ENCODE data around the gene SMTNL2.

Gene SMTNL2

DNA sequence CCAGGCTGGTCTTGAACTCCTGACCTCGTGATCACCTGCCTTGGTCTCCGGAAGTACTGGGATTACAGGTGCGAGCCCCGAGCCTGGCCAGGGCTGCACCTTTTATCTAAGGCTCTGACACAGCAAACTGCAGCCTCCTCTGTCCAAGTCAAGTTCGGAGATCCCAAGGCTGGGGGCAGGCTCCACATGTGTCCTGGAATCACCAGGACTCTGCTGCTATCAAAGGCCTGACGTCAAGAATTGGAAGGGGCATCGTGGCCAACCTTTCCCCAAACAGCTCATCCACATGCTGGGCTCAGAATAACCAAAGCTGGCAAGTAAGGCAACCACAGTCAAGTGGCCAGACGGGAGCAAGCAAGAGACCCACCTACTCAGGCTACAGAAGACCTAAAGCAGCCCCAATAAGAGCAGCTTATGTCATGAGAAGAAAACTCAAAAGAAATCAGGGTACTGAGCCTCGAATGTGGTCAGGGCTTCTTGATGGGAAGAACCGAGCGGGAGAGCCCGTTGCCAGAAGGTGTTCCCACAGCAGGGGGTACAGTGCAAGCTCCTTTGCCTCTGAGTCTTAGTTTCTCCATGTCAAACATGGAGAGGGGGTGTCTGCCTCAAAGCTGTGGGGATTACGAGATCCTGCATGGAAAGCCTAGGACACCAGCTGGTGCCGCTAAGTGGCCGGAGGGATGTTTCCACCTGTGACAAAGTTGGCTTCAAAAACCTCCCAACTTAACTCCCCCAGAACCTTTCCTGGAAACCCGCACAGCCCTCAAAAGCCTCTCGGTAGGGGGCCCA is 37.0 kb upstream of the SMTNL2 start:
- no peak for DNase-seq

DNA sequence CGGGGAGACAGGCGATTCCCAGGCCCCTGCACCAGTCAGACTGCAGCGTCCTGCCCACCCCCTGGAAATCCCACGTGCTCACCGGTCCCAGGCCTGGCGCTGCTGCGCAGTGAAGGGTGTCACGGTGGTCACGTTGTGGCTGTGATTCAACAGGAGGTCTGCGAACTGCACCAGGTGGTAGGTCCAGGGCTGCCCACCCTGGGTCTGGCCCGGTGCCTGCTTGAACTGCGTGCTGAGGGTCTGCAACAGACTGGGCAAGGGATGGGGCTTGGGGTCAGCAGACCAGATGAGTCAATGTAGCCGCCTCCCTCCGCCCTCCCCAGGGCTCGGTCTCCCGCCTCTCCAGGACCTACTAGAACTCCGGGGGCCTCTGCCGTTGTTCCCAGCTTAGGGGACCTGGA is 36.3 kb upstream of the SMTNL2 start:
- DNase-seq, result no peak

DNA sequence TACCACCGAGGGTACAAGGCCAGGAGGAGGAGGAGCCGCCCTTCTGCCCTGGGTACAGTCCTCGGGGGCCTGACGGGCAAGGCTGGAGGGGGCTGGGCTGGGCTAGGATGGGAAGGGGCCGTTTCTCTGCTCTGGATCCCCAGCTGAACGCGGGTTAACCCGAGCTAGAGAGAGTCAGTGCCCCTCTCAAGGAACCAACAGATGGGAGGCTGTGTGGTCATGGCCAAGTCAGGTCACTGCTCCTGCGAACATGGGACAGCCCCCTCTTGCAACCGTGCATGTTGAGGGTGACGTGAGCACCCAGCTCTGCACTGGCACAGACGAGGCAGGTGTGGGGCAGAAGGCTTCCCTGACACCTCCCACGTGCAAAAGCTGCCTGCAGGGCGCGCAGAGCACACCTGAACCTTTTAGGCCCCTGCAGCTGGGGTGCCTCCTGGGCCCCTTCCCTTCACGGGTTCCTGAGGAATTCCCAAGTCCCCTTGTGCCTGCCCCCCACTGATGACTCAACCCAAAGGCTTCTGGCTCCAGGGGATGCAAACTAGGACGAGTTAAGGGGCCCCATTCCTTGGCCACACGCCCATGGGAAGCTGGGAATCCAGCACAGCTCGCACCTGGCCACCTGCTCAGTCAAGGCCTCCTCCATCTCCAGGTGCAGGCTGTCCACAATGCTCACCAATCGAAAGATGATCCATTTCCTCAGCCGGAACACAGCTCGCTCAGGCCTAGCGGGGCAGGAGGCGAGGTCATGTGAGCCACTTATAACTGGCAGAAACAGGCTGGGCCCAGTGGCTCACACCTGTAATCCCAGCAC is 35.4 kb upstream of the SMTNL2 start:
- DNase-seq, result no peak

DNA sequence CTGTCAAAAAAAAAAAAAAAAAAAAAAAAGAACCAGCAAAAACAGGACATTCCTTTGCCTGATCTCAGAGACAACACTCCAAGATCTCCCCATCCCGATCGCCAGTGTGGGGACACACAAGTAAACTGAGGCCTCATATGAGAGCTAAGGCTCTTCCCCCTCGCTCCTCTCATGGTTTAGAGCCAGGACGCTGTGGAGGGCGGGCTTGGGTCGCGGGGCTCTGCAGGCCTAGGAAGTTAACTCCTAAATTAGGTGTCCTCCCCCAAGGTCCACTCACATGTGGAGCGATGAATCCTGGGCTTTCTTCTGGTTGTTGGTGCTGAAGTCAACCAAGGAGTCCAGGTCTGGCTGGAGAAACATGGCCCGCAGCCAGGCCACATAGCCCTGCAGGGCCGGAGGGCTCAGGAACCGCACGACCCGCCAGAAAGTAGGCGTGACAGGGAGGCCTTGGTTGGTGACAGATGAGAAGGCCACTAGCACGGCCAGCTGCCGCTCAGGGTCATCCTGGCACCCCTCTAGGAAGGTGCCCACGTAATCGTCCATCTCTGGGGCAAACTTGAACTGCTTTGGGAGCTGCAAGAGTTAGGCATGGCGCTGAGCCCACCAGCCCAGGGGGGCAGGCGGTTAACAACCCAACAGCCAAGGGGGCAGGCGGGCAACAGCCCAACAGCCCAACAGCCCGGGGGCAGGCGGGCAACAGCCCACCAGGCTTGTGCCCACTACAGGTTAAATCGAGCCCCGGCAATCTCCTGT is 34.4 kb upstream of the SMTNL2 start:
- no peak for DNase-seq

DNA sequence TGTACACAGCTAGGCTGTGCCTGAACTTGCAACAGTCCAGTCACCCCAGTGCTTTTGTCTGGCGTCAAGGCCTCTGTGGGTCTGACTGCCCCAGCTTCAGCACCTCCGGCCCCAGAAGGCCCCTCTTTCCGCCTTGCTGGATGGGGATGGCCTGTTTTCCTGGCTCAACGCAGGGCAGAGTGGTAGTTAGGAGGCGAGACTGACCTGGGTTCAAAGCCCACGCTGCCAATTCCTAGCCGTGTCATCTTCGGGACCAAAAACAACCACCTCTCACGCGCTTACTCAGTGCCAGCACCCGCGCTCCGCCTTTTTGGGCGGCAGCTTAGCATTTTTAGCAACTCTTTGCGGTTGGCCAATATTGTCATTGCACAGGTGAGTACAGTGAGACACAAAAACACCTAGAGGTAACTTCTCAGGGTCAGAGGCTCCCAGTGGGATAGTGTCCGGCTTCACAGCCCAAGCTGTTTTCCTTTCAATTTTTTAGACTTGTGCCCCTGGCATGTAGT is 33.7 kb upstream of the SMTNL2 start:
- no peak for DNase-seq

DNA sequence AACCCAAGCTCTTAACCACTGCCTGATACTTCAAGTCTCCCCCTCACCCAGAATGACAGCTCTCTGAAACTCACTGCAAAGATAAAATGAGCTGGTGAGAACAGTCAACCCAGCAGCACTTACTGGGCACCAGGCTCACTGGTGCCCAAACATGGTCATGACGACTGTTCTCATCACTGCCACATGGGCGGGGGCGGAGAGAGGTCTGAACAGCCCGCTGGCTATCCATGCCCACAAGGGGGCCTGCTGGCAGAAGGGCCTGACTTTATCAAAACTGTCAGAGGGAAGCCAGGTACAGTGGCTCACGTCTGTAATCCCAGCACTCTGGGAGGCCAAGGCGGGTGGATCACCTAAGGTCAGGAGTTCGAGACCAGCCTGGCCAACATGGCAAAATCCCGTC is 33.2 kb upstream of the SMTNL2 start:
- DNase-seq, result no peak

DNA sequence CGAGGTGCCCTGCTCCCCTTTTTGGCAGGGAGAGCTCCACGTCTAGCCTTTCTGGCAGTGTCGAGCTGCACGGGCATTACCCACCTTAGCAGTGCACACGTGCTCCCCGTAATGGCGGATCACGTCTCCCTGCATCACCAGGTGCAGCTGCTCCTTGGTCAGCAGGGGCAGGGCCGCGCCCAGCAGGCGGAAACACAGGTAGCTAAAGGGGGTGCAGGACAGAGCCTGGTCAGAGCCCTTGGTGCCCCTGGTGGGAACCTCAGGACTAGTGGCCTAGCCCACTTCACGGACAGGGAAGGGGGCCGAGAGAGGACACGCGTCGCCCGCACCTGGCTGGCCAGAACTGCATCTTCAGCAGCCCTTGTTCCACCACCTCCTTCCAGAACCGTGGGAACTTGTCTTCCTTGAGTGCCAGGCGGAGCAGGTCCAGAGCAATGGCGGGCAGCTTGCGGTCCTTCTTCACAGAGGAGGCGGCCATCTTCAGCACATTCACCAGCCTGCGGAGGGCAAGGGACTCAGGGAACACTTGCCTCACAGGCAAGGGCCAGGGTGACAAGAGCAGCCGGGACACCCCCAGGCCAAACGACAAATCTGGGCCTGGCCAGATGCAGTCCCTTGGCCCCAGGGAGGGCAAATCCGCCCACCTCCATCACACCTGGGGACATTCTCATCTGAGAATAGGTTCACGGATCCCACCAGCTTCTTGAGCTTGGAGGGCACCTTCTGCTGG is 32.4 kb upstream of the SMTNL2 start:
- DNase-seq, result no peak

DNA sequence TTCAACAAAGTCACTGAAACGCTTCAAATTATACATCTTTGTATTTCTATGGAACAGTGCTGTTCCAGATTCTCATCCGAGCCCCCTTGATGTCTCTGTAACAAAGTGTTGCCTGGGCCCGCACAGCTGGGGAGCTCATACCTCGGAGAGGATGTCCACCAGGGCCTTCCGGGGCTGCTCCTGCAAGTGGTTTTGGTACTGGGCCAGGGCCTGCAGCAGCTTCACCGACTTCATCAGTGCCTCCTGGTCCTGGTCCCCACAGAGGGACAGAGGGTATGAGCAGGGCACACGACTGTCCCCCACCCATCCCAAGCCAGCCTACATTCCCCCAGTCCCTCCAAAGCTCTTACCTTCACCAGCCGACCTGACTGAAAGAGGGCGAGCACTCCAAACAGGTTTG is 30.7 kb upstream of the SMTNL2 start:
- no peak for DNase-seq

DNA sequence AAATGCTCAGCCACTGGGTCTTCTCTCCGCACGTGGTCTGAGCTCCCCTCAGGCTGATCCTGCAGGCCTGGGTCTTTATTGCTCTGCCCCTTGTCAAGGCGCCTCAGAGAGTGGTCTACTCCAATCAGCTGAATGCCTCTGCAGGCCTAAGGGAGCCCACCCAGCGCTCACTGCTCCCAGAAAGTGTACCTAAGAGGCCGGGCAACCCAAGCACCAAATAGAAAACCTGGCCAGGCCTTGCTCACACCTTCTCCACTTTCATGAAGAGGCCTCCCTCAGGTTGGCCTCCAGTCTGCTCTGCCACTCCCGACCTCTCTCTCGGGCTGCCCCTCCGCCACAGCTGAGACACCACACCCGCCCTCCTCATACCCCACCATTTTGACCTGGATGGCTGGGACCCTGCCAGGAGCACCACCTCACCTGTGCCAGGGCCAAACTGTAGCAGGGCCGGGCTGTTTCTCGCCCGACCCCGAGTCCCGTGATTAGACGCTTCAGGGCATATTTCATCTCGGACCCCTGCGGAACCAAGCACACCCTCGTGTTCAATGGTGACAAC is 29.8 kb upstream of the SMTNL2 start:
- DNase-seq, result no peak

DNA sequence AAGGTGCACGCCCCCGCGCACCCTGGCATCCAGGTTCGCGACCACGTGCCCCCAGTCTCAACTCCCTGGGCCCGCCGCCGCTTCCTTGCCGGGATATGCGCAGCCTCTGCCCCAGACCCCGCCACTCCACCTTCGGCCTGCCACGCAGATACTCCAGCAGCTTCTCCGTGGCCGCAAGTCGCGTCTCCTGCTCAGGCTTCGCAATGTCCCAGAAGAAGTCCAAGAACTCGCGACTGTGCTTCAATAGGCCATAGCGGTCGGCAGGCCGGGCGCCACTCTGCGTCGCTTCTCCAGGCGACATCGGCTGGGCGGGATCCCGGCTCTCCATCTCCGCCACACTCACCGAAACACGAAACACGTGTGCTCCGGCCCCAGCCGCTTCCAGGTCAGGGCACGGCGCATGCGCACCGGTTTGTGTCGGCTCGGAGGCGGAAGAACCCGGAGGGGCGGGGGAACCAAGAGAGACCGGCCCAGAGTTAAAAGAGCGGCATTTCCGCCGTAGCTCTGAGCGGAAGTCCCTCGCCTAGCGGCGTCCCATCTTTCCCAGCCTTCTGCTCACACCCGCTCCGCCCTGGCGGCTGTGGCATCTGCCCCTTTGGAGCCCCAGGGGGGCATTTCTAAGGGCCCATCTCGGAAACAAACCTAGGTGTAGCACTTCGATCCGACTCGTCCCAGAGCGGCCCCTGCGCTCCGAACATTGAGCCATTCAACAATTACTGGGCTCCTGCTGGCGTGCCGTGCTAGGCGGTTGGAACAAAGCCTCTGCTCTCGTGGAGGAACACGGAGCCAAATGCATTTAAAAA is 29.1 kb upstream of the SMTNL2 start, which contains the start of gene MYBBP1A:
Gene MYBBP1A, minus strand, starts transcription at position 388 of the 803 bp plus-strand sequence. Its CDS starts 60 bp downstream, at position 328.
- DNase-seq, result peak; percentile 97

DNA sequence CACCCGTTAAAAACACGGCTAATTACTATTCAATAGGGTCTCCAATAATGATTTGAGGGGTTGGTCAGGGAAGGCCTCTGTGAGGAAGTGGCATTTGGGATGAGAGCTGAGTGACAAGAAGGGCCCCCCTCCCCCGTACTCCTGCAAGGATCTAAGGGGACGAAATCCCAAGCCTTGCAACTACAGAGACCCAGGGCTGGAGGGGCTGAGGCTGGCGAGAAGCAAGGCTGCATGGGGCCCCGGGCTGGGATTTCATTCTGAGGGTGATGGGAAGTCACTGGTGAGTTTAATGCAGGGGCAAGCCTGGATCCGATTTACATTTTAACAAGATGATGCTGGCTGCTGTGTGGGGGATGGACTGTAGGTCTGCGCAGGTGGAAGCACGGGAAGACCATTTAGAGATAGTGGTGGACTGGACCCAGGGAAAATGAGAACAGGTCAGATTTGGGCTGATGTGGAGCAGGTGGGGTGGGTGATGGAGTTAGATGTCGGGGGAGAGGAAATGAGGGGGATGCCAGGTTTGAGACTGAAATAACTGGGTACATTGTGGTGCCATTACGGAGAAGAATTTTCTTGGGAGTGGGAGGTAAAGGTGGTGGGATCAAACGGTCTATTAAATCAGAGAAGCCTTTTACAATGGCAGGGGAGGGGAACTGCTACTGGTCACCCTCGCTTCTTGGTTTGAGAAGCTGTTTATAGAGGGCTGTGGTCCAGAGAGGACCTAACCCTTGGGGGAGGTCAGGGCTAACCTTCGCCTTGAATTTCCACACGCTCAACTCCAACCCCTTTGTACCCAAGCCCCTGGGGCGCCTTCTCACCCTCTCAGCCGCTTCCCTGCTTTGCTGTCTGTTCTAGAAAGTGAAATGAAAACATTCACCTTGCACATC is 28.2 kb upstream of the SMTNL2 start:
- no peak for DNase-seq

DNA sequence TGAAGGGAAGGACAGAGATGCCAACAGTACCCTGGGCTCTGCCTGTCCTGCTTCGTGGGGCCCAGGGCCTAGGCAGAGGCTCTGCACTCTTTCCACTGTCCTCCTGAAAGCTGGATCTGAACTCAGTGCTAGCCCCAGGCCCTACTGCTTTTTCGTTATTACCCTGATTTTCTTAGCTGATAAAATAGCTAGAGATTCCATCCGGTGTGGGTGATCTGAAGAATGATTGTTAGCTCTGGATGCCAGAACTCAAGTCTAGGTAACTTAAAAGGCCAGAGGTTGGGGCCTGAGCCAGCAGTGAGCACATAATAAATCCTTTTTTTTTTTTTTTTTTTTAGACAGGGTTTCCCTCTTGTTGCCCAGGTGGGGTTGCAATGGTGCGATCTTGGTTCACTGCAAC is 27.3 kb upstream of the SMTNL2 start:
- no peak for DNase-seq

DNA sequence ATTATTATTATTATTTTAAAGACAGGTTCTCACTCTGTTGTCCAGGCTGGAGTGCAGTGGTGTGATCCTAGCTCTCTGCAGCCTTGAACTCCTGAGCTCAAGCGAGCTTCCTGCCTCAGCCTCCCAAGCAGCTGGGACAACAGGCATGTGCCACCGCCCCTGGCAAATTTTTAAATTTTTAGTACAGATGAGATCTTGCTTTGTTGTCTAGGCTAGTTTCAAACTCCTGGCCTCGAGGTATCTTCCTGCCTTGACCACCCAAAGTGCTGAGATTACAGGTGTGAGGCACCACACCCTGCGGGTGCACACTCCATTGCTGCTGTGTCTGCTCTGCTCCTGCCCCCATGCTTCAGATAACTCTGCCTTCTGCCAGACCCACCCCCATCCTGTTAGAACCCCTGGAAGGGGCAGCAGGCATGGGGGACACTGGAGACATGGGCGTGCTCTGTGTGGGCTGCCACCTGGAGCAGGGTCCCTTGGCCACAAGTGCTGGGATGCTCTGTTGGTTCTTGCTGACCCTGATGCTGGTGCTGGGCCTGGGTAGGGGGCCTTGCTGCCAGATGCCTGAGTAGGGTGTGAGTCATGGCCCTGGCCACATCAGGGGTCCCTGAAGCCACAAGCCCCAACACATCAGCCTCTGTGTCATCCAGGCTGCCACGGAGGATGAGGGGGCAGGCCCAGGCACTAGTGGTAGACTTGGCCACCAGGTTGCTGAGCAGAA is 26.5 kb upstream of the SMTNL2 start:
- no peak for DNase-seq

DNA sequence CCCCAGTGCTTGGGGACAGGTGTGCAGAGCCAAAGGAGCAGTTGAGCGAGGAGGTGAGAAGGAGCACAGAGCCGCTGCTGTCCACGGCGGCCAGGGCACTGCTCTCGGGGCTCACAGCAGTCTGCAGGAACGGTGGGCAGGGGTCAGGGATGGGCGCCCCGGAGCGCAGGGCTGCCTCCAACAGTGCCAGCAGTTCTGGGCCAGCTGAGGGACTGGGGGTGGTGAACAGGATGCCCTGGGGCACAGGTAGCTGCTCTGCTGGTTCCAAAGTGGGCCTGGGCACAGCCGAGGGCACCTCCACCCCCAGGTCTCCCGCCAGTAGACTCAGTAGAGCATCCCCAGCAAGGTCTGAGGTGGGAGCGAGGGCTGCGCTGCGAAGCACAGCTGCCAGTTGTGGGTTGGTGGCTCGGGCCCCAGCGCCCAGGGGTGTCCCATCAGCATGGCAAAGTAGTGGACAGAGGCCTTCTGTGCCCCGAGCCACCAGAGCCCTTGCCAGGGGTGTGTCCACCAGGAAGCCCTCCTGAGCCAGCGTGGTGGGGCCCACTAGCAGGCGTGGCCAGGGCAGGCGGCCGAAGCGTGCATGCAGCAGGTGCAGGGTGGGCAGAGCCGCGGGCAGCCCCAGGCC is 25.9 kb upstream of the SMTNL2 start:
- DNase-seq, result no peak

DNA sequence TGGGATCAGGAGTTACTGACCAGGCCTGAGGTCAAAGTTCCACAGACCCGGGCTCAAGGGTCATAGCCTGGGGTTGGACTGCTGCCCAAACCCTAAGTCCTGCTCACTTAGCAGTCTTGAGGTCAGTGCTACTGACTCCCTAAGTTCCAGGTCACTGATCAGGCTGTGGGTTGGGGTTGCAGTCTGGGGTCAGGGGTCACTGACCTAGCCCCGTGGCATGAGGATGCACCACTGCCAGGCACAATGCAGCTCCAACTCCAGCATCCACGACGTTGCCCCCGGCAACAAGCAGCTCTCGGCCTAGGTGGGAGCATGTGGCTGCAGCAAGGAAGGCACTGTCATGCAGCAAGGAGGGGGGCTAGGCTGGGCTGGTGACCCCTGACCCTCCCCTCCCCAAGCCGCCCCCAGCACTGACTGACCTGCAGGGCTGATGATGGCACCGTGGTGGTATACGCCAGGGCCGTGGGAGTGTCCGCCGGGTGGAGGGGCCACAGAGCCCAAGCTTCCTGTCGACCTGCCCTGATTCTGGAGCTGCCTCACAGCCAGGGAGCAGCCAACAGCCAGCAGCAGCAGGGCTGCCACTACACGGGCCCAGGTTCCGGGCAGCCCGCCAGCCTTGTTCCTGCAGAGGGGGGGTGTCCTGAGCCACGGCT is 25.1 kb upstream of the SMTNL2 start:
- no peak for DNase-seq

DNA sequence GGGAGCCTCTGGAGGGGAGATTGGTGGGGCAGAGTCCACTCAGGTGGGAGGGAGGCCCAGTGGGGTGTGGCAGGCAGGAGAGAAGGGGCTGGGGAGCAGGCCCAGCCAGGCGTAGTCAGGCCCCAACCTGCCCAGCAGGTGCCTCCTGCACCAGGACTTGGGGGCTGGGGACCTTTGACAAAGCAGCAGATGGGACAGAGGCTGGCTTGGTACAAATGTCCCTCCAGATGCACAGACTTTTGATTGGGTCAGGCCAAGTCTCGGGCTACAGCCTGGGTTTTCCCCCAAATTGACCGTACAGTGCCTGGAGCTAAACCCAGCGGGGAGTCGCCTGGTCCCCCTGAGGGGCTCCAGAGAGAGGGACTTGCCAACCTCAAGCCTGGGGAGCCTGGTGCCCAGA is 24.4 kb upstream of the SMTNL2 start:
- no peak for DNase-seq

DNA sequence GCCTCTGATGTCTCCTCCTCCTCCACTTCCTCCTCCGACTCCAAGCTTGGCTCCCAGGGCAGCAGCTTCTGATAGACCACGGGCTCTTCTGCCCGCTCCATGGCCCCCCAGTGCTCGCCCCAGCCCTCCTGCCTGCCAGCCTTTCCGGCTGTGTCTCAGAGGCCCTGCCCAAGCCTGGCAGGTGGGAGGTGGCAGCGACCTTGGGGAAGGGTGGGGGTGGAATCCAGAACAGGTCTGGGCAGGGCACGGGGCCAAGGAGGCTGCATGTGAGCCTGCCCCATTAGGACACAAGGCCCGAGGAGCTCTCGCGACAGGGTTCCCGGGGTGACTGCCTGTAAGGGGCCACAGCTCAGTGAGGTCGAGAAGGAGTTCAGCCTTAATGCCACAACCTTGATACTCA is 23.9 kb upstream of the SMTNL2 start, which contains the start of gene GGT6:
Gene GGT6, minus strand, starts transcription at position 157 of the 400 bp plus-strand sequence. Its CDS starts 56 bp downstream, at position 101.
- no peak for DNase-seq

DNA sequence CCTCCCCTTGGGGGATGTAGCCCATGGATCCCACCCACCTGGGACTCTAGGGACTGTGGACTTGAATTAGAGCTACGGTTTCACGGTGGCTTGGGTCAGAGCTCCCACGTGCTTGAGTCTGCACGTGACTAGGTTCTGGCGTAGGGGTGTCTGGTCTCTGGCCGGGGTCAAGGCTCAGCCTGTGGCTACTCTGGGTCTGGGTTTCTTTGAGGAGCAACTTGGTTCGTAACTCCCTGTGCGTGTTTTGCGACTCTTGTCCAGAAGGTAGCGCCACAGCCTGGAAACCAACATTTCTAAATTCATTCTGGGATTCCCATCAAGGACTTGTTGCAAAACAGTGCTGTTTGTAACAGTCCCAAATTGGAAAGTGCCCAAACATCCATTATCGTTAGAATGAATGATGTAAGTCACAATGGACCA is 23.5 kb upstream of the SMTNL2 start:
- no peak for DNase-seq

All from activated gamma-delta T cell treated with Interleukin-2 at 50 U/mL for 16 hours (primary cell).